Esophagus muscularis mucosa (tissue), 4 donors: ENCODE results near the gene FBXO10. TPM values are rescaled to one million over a fixed set of nuclear protein-coding genes. Genes with fewer than 3 reads are reported as not detected.

Source experiments
- DNase-seq: peaks from one replicate; pipeline ENCODE4 v3.0.0-alpha.2; 2017; ENCODE audit errors: extremely low spot score
- H3K27ac ChIP-seq, 4 donors: fragments of 200-600 bp; sonication (generic); replicated peaks in 1 of 4; 1 replicate in 3 of 4; 2 replicates in 1 of 4; pipeline ENCODE4 v1.5.1; 2016 to 2019; ENCODE audit warnings: mild to moderate bottlenecking in 1 of 4
- H3K27me3 ChIP-seq, 4 donors: fragments of 200-600 bp; sonication (generic); one replicate each; pipeline versions ENCODE4 v1.5.1 to v1.6.0; 2016 to 2019
- H3K36me3 ChIP-seq, 4 donors: fragments of 200-600 bp; sonication (generic); one replicate each; pipeline ENCODE4 v1.5.1; 2016 to 2019
- H3K4me1 ChIP-seq, 4 donors: fragments of 200-600 bp; sonication (generic); one replicate each; pipeline ENCODE4 v1.5.1; 2016 to 2019
- H3K4me3 ChIP-seq, 4 donors: fragments of 200-600 bp; sonication (generic); 1 replicate in 2 of 4; 2 replicates in 2 of 4; pipeline ENCODE4 v1.5.1; 2016 to 2019; ENCODE audit warnings: mild to moderate bottlenecking in 4 of 4, moderate library complexity in 1 of 4
- H3K9me3 ChIP-seq, 4 donors: fragments of 200-600 bp; sonication (generic); 1 replicate in 3 of 4; 2 replicates in 1 of 4; pipeline ENCODE4 v1.5.1; 2016 to 2019
- EP300 ChIP-seq: sonication (generic); formaldehyde crosslinking; IDR thresholded peaks from one replicate; pipeline ENCODE4 v1.6.1; 2017; ENCODE audit warnings: antibody characterized with exemption
- POLR2A ChIP-seq: fragments of 450-650 bp; IDR thresholded peaks from one replicate; pipeline ENCODE4 v1.6.1; 2017; ENCODE audit warnings: antibody characterized with exemption, moderate library complexity, mild to moderate bottlenecking, low read depth
- POLR2AphosphoS5 ChIP-seq, 2 donors: sonication (generic); formaldehyde crosslinking; IDR thresholded peaks; one replicate each; pipeline ENCODE4 v1.6.1; 2017; ENCODE audit warnings: antibody characterized with exemption in 2 of 2
- WGBS: methylation state at CpG from one replicate; pipeline ENCODE4 v1.1.5; 2018; 5-methylcytosine and 5-hydroxymethylcytosine counted together
- intact Hi-C: fragments of 100-400 bp; cut with DNase I; formaldehyde crosslinking; loops from one replicate; pipeline ENCODE4 v1.15.1; 2023
- total RNA-seq, 4 donors: library from RNA; depleted of rRNA; stranded (reverse); fragments of >200 nt; gene quantifications; one replicate each; pipeline versions ENCODE4 v1.1.0 to v1.2.1, GENCODE V29; 2016
- TF ChIP-seq, protein P1 (sequence below), 3 experiments: fragments of 200-600 bp in 2 of 3; fragments of 450-650 bp in 1 of 3; sonication (generic) in 2 of 3; IDR thresholded peaks; one replicate each; pipeline ENCODE4 v1.5.1; 2017 to 2019; ENCODE audit warnings: antibody characterized with exemption in 3 of 3, mild to moderate bottlenecking in 2 of 3, moderate library complexity in 1 of 3

The FBXO10 gene
- total RNA-seq, 4 donors from 2014 or later = 5.5 to 11.2 (median 9.0) TPM

DNA sequence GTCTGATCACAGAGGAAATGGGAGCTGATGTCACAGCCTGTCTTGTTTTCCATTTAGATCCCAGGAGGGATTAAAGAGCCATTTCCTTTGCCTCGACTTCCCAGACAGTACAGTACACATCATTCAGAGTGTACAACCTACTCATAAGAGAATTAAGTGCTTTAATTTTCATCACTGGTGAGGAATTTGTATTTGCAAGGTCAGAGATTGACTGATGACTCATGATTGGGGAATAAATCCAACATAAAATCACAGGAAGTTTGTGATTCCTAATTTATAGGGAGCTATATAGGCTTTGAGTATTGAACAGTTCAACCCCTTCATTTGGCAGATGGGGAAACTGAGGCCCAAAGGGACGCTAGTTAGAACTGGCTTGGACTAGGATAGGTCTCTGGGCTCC, 20.3 kb upstream of the FBXO10 start:
- H3K9me3 ChIP-seq = no peaks in the 10 kb centered on the region
- H3K27me3 ChIP-seq = peaks cover 0 to 16% (median 0%) of the 10 kb centered on the region in 4 donors
- intact Hi-C loops = no loop called here
- H3K36me3 ChIP-seq = no peaks in the 10 kb centered on the region
- 72% methylated on average over 2 of the region's 2 CpGs for WGBS
- H3K27ac ChIP-seq = no peak overlapping the region
- DNase-seq = no peak
- no peak overlapping the region for H3K4me3 ChIP-seq
- no peak for TF ChIP-seq POLR2A
- no peak for TF ChIP-seq POLR2AphosphoS5 (IDR thresholded peaks at IDR 0.05)
- TF ChIP-seq, protein P1, sequence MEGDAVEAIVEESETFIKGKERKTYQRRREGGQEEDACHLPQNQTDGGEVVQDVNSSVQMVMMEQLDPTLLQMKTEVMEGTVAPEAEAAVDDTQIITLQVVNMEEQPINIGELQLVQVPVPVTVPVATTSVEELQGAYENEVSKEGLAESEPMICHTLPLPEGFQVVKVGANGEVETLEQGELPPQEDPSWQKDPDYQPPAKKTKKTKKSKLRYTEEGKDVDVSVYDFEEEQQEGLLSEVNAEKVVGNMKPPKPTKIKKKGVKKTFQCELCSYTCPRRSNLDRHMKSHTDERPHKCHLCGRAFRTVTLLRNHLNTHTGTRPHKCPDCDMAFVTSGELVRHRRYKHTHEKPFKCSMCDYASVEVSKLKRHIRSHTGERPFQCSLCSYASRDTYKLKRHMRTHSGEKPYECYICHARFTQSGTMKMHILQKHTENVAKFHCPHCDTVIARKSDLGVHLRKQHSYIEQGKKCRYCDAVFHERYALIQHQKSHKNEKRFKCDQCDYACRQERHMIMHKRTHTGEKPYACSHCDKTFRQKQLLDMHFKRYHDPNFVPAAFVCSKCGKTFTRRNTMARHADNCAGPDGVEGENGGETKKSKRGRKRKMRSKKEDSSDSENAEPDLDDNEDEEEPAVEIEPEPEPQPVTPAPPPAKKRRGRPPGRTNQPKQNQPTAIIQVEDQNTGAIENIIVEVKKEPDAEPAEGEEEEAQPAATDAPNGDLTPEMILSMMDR (IDR thresholded peaks at IDR 0.05) = no peak
- no peak for TF ChIP-seq EP300
- H3K4me1 ChIP-seq = peaks cover 11 to 24% (median 18%) of the 10 kb centered on the region in 4 donors

GRCh38 chr9:37593883-37594448, 17.8 kb upstream of the FBXO10 start:
- peaks cover 0 to 1% (median 0%) of the 10 kb centered on the region in 4 donors for H3K36me3 ChIP-seq
- 76% methylated on average over 6 of the region's 6 CpGs for WGBS
- no peak for DNase-seq
- H3K27ac ChIP-seq = peak overlapping the region in 1 of 4 donors; percentile 31
- intact Hi-C loops = no loop called here
- H3K4me1 ChIP-seq = peaks cover 26 to 46% (median 37%) of the 10 kb centered on the region in 4 donors
- TF ChIP-seq, protein P1 (IDR thresholded peaks at IDR 0.05) = no peak
- peak overlapping the region in 3 of 4 donors; percentile 4 to 23 (median 20) for H3K4me3 ChIP-seq
- no peaks in the 10 kb centered on the region for H3K9me3 ChIP-seq
- peaks cover 0 to 12% (median 0%) of the 10 kb centered on the region in 4 donors for H3K27me3 ChIP-seq

GRCh38 chr9:37592108-37592951, 16.1 kb upstream of the FBXO10 start, which contains the start of gene TOMM5:
Gene TOMM5 (minus strand): TSS chr9:37592597. CDS start chr9:37592532, 65 bp downstream.
- H3K27me3 ChIP-seq = peaks cover 0 to 6% (median 0%) of the 10 kb centered on the region in 4 donors
- H3K4me3 ChIP-seq = peak within 1 kb of the TSS; percentile 61 to 96 (median 82)
- H3K36me3 ChIP-seq = peaks cover 0 to 18% (median 16%) of the 10 kb centered on the region in 4 donors
- DNase-seq = peak; percentile 97
- 0% methylated on average over 27 of the region's 72 CpGs for WGBS
- intact Hi-C loops = no loop called here
- H3K4me1 ChIP-seq = peaks cover 26 to 46% (median 37%) of the 10 kb centered on the region in 4 donors
- no peaks in the 10 kb centered on the region for H3K9me3 ChIP-seq
- peak within 1 kb of the TSS; percentile 80 to 90 (median 84) for H3K27ac ChIP-seq
- TF ChIP-seq EP300 = no peak
- peak; percentile 96 to 99 for TF ChIP-seq POLR2AphosphoS5 (IDR thresholded peaks at IDR 0.05)
- peak; percentile 47 for TF ChIP-seq POLR2A
- TF ChIP-seq, protein P1 (IDR thresholded peaks at IDR 0.05) = peak in 1 of 3 experiments; percentile 20

GRCh38 chr9:37587521-37587920, 11.3 kb upstream of the FBXO10 start:
- Histone ChIP-seq H3K36me3 (peaks cover 13 to 62% (median 53%) of the 10 kb centered on the region in 4 donors), H3K9me3 (no peaks in the 10 kb centered on the region), H3K4me1 (peaks cover 18 to 29% (median 26%) of the 10 kb centered on the region in 4 donors), H3K4me3 (no peak overlapping the region), H3K27me3 (no peaks in the 10 kb centered on the region), H3K27ac (no peak overlapping the region)
- 88% methylated on average over 4 of the region's 4 CpGs for WGBS
- TF ChIP-seq EP300 (no peak), POLR2A (no peak), POLR2AphosphoS5 (IDR thresholded peaks at IDR 0.05) (no peak)
- TF ChIP-seq, protein P1 (IDR thresholded peaks at IDR 0.05) = no peak
- no peak for DNase-seq
- intact Hi-C loops = no loop called here
